Measurements from ENCODE around the gene RAET1G.
"Not testable (repeated sequence)": the region's sequence is repeated elsewhere in the genome, so short reads cannot be mapped to it uniquely, and the experiment has no call there.

DNA sequence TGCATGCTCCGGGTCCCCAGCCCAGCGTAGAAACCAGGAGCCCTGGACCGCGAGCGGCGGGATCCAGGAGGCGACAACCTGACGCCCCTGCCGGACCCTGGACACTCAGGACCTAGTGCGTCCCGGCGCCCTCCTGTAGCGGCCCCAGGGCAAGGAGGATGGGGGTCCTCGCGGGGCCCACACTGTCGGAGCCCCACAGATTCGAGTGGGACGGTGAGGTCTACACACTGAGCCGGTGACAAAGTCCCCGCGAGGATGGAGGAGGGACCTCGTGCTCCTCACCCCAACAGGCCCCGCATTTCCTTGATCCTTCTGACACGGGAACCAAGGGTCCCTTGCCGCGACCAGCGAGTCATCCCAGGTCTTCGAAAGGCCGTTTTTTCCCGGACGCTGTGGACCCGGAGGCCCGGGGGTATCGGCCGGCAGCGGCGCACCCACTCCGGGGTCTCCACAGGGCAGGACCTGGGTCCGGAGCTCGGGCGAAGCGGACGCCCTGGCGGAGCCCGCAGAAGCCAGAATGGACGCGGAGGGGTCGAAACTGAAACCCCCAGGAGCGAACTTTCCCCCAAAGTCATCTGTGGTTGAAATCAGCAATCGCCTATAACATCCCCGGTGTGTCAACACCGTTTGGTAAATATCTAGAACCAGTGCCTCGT lies 31.5 kb upstream of the RAET1G start:
- TF ChIP-seq, protein P1, sequence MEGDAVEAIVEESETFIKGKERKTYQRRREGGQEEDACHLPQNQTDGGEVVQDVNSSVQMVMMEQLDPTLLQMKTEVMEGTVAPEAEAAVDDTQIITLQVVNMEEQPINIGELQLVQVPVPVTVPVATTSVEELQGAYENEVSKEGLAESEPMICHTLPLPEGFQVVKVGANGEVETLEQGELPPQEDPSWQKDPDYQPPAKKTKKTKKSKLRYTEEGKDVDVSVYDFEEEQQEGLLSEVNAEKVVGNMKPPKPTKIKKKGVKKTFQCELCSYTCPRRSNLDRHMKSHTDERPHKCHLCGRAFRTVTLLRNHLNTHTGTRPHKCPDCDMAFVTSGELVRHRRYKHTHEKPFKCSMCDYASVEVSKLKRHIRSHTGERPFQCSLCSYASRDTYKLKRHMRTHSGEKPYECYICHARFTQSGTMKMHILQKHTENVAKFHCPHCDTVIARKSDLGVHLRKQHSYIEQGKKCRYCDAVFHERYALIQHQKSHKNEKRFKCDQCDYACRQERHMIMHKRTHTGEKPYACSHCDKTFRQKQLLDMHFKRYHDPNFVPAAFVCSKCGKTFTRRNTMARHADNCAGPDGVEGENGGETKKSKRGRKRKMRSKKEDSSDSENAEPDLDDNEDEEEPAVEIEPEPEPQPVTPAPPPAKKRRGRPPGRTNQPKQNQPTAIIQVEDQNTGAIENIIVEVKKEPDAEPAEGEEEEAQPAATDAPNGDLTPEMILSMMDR (IDR thresholded peaks at IDR 0.05): not testable (repeated sequence)
- not testable (repeated sequence) for TF ChIP-seq POLR2A (IDR thresholded peaks at IDR 0.05)

Data from tibial nerve (tissue), 3 donors.